D341Med (cell line): ENCODE measurements around the gene ZNF827.
"Not testable (repeated sequence)": the region's sequence is repeated elsewhere in the genome, so short reads cannot be mapped to it uniquely, and the experiment has no call there.

Experiments used
- DNase-seq: peaks from one replicate; pipeline ENCODE4 v3.0.0; 2012; ENCODE audit warnings: low spot score

Gene ZNF827

DNA sequence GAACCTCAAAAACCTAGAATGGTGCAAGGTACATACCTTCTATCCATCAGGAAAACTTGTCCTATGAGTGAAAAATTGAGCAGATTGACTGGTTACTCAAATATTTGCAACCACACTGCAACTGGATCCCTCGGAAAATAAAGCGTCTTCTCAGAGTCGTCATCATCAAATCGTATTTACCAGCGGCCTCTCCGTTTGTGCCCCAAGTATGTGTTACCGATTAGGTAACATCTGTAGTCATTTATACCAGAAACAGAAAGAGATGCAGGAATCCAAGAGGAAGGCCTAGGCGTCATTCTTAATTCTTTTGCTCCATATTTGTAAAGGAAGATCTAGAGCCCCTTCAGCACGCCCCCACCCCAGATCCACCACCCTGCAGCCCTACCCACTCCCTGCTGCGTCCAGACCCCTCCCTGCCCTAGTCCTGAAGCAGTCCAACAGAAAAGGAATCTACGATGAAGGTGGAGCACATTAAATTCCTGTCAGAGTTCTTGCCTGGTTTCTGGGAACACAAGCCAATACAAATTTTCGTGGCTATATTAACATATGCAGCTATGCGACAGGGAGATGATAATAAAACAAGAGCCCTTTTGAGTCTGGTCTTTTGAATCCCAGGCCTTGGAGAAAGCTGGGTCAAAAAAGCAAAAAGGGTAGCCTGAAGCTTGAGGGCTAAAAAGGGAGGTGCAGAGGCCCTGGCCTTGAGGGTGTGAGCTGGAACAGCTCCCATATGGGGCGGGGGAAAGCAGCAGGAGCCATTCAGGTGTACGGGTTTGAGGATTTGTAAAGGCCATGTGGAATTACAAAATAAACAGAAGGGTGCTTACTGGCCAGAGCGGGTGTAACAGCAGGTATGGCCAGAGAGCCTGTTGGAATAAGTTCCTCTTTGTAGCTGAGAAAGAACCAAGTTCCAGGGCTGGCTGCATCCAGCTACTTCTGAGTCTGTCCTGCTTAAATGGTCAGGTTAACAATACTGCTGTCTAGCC is 77.0 kb downstream of the ZNF827 start:
- DNase-seq = no peak

DNA sequence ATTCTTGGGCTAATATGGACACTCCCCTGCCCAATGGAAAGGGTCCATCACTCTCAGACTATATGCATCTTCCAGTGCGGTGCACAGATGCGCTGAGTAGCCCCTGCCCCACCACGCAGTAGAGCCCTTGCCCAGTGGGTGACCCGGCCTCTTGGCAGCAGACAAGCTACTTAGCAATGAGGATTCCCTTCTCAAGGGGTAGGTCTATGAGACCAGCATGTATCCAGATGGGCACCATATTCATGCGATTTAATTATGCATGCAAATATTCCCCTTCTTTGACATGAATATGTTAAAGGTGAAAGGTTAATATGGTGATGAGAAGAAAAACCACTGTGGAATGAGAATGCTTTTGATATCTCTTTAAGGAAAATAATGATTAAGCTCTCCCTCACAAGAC is 77.7 kb downstream of the ZNF827 start:
- DNase-seq = no peak

GRCh38 chr4:145860446-145860845 is 78.2 kb downstream of the ZNF827 start:
- no peak for DNase-seq

DNA sequence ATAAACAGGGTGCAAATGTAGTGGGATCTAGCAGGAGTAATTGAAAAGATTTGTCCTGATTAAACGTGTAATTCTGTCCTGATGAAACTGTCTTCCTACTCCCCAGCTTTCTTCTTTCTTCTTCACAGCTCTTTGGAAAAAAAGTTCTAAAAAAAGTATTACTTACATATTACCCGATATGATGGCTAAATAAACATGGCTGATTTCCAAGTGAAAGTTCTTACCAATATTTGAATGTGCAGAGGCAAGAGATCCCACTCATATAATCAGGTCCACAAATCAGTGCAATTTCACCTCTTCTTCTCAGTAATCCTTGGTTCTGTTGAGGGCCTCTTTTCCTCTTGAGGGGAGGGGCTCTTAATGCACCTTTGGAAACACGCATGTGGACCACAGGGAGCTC is 78.7 kb downstream of the ZNF827 start:
- DNase-seq = no peak

DNA sequence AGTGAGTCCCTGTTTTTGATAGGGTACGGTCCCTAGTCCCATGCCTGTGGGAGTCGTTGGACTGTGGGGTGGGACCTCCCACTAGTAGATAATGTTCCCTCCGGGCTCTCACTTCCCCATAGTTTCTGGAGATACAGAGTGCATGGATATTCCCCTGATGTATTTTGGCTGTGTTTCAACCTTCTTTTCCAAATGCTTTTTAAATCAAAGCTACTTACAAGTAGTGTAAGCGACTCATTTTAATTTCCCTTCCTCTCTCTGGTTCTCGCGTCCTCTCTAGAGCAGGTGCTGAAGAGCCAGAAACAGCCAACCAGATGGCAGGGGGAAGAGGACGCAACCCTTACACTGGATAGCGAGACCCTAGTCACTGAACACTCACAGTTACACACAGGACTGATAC is 79.2 kb downstream of the ZNF827 start:
- no peak for DNase-seq

DNA sequence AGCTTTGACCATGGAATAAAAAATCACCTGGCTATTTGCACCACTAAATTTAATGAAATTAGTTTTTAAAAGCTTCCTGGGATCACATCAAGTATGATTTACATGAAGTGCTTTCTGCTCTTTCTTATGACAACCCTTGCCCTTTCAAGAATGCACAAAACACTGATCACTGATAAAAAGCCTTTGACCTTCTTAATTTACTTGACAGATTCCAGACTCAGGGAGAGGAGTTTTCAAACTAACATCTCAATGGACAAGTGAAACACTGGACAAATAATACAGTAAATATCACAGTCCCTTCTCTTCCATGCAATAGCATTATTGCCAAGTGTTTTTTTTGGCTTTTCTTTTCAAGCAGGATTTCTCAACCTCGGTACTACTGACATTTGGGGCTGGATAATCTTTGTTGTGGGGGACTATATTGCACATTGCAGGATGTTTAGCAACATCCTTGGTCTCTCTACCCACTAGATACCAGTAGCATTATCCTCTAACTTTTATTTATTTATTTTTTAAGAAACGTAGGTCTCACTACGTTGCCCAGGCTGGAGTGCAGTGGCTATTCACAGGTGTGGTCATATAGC is 86.3 kb downstream of the ZNF827 start:
- DNase-seq = no peak

DNA sequence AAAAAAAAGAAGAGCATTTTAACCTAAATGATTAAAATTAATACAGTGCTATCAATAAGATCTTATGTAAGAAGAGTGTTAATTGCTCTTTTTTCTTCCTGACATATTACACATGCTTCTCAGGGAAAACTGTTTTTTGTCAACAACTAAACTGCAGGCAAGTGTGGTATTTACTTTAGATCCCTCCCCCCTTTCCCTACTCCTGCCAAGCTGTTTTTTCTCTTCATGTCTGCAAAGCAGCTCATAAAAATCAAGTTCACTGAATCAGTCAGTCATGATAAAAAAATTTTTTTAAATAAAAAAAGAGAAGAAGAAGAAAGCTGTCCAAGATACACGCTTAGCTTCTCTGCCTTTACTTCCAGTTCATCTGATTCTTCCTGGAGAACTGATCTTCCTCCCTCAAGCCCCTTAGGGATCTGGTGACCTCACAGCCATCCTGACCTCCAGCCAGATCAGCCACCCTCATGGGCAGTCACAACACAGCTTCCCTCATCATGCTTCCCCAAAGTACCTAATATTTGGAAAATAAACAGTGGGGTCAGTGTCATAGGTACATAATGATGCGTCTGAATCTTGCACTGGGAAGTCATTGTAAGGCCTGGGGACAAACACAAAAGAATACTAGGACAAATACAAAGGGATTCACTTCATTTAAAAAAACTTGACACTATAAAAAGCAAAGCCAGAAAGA is 87.0 kb downstream of the ZNF827 start:
- no peak for DNase-seq

- no peak for DNase-seq
Observed at GRCh38 chr4:145847764-145848163, 90.9 kb downstream of the ZNF827 start.

DNA sequence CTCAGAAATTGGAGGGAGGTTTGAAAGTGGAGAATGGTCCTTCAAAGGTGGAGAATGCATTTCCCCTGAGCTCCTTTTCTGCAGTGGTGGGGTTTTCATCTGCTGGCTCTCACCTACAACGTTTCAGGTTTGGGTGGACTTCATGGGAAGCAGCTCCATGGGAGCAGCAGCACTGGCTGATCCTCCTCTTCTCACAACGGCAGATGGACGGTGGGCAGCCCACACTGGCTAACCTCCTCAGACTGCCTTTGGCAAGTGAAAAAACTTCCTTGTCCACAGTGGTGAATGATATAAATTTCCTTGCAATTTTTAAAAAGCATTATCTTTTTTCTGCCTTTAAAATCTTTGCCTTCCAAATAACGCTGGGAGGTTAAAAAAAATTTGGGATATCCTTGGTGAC is 93.5 kb downstream of the ZNF827 start:
- DNase-seq = no peak

GRCh38 chr4:145843639-145844038 is 95.0 kb downstream of the ZNF827 start:
- no peak for DNase-seq

- no peak for DNase-seq
Observed at GRCh38 chr4:145843148-145843547, 95.5 kb downstream of the ZNF827 start.

GRCh38 chr4:145842224-145842887 is 96.3 kb downstream of the ZNF827 start:
- no peak for DNase-seq

GRCh38 chr4:145840801-145841200 is 97.8 kb downstream of the ZNF827 start:
- DNase-seq = no peak

DNA sequence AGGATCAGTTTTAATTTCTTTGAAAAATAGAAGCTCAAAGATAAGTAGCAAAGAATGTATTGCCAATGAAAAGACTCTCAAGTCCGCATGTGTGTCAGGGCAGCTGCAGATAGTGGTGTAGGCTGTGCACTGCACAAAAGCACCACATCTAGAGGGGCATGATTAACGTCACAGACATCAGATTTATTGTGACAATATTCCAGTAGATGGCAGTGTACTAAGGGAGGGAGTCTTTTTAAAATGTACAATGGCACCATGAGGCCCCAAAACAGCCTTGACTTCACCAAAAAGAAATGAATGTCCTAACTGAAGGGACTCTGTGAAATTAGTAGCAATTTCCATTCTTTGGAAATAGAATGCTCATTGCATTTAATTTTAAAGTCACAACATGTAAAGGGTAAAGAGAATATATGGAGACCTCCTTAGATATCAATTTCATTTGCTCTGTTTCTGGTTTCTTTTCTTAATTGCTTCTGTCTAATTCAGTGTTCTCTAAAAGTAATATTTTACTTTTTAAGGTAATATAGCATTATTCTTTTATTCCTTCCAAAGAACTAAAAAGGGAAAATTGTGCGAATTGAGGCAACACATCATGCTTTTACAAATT is 98.4 kb downstream of the ZNF827 start:
- peak; percentile 70 for DNase-seq

DNA sequence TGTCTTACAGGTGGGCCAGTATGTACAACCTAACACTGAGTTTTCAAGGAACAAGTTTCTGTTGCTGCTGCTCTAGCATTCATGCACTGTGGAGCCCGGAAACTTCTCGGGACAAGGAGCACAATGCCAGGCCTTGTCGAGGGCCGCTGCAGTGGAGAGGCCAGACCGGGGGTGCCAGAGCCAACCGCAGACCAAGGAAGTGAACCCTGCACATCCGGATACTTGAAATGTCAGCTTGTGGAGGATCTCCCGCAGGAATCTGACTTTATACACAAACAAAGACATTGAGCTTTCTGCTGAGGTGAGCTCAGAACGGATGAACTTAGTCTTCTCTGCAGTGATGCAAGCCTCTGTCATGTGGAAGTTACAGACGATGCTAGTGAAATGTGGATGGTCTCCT is 99.5 kb downstream of the ZNF827 start:
- DNase-seq = no peak

GRCh38 chr4:145832384-145832783 is 106.2 kb downstream of the ZNF827 start:
- not testable (repeated sequence) for DNase-seq

GRCh38 chr4:145830699-145831098 is 107.9 kb downstream of the ZNF827 start:
- DNase-seq = no peak

- DNase-seq = no peak
Observed at GRCh38 chr4:145829629-145830395, 108.8 kb downstream of the ZNF827 start.

GRCh38 chr4:145828802-145829485 is 109.7 kb downstream of the ZNF827 start:
- DNase-seq = no peak

DNA sequence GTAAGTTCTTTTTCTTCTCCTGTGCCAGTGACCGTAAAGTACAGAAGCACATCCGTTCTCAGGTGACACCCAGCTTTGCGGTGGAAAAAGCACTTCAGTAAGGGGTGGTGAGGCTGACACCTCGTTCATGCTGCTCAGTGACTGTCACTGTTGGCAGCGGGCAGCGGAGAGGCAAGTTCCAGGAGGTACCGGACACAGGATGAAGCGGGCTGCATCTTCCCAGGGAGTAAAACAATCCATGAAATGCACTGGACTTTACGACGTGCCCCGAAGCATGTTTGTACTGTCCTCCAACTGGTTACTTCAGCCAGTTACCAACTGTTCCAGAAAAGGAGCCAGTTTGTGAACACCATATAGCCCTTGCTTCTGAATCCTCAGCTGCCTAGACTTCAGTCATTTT is 110.7 kb downstream of the ZNF827 start:
- DNase-seq = no peak

- no peak for DNase-seq
Observed at GRCh38 chr4:145825255-145825654, 113.4 kb downstream of the ZNF827 start.
